HepG2 (cell line): ENCODE measurements around the gene PPM1H. TPM values are rescaled to one million over a fixed set of nuclear protein-coding genes. Genes with fewer than 3 reads are reported as not detected.

Experiments
- ATAC-seq: fragments of 200-7000 bp; cut with Tn5 transposase; 3 replicates; pipeline ENCODE4 v1.9.1; 2020; ENCODE audit warnings: mild to moderate bottlenecking, moderate library complexity
- BruUV-seq: library from RNA; stranded (reverse); fragments of 400-500 nt; replicated peaks from 2 replicates; lab custom pipeline; 2021; lab: Mats Ljungman, UMichigan
- CTCF ChIA-PET: fragments of 300-600 bp; formaldehyde crosslinking; extraction: SDS; loops from one replicate; lab custom pipeline; 2021; ENCODE audit warnings: low total read pairs, inconsistent platforms, low intra/inter-chr PET ratio; lab: Yijun Ruan, JAX
- POLR2A ChIA-PET: fragments of 350-600 bp; sonication (Branson Sonifier 250); formaldehyde crosslinking; loops from one replicate; lab custom pipeline; 2020; ENCODE audit warnings: antibody characterized with exemption, inconsistent platforms; lab: Yijun Ruan, JAX
- DNase-seq: peaks from one replicate; pipeline ENCODE4 v3.0.0-alpha.2; 2015; ENCODE audit warnings: low spot score
- FAIRE-seq: peaks from 3 replicates; lab custom pipeline; 2011; peaks lifted over from hg19 to GRCh38; lab: Jason Lieb, UNC
- H2AFZ ChIP-seq: one replicate; pipeline ENCODE4 v1.6.1; 2011; ENCODE audit warnings: low read length, inconsistent platforms
- H3K27ac ChIP-seq: fragments of 300-600 bp; 3 replicates; pipeline ENCODE4 v1.8.0; 2011; ENCODE audit warnings: mixed run types, mild to moderate bottlenecking, mixed read lengths, low read length, inconsistent platforms; ENCODE audit not compliant: insufficient read depth; ENCODE audit errors: extremely low read length
- H3K27me3 ChIP-seq, 2 experiments: fragments of 200-600 bp in 1 of 2; 2 replicates in 1 of 2; 3 replicates in 1 of 2; pipeline versions ENCODE4 v1.6.0 to v1.8.0; 2011; ENCODE audit warnings: low read length in 2 of 2, mild to moderate bottlenecking in 2 of 2, moderate library complexity in 2 of 2, inconsistent platforms in 1 of 2; ENCODE audit not compliant: insufficient read depth in 2 of 2, control insufficient read depth in 1 of 2
- H3K36me3 ChIP-seq, 2 experiments: fragments of 200-600 bp in 1 of 2; replicated peaks in 1 of 2; 2 replicates in 1 of 2; 3 replicates in 1 of 2; pipeline versions ENCODE4 v1.5.1 to v1.8.0; 2011; ENCODE audit warnings: low read length in 2 of 2, inconsistent platforms in 1 of 2; ENCODE audit not compliant: insufficient read depth in 2 of 2, control insufficient read depth in 1 of 2
- H3K4me1 ChIP-seq: 2 replicates; pipeline ENCODE4 v1.5.1; 2012; ENCODE audit warnings: low read length, inconsistent platforms; ENCODE audit not compliant: insufficient read depth
- H3K4me2 ChIP-seq: 2 replicates; pipeline ENCODE4 v1.6.0; 2011; ENCODE audit warnings: low read depth, low read length, inconsistent platforms
- H3K4me3 ChIP-seq, 3 experiments: fragments of 200-600 bp in 1 of 3; sonication (generic), shearing (Covaris generic) in 1 of 3; replicated peaks in 1 of 3; 2 replicates each; pipeline ENCODE4 v1.5.1; 2011 to 2016; ENCODE audit warnings: low read length in 3 of 3, inconsistent platforms in 2 of 3, low read depth in 2 of 3, mild to moderate bottlenecking in 2 of 3, control low read depth in 1 of 3, mixed read lengths in 1 of 3; ENCODE audit not compliant: insufficient read depth in 1 of 3
- H3K79me2 ChIP-seq: one replicate; pipeline ENCODE4 v1.6.1; 2011; ENCODE audit warnings: low read length, inconsistent platforms; ENCODE audit not compliant: insufficient read depth
- H3K9ac ChIP-seq: 2 replicates; pipeline ENCODE4 v1.6.0; 2011; ENCODE audit warnings: mild to moderate bottlenecking, low read depth, low read length, inconsistent platforms; ENCODE audit not compliant: insufficient read depth
- H3K9me3 ChIP-seq: 2 replicates; pipeline ENCODE4 v1.5.1; 2012; ENCODE audit warnings: mild to moderate bottlenecking, low read length
- H4K20me1 ChIP-seq: 2 replicates; pipeline ENCODE4 v1.6.0; 2011; ENCODE audit warnings: inconsistent platforms, mild to moderate bottlenecking, low read length, moderate library complexity; ENCODE audit not compliant: insufficient read depth
- AGO1 ChIP-seq: fragments of 200-400 bp; formaldehyde crosslinking; IDR thresholded peaks from 2 replicates; pipeline ENCODE4 v1.6.1; 2017; ENCODE audit warnings: mild to moderate bottlenecking, low read depth, low read length, moderate library complexity; ENCODE audit not compliant: poor library complexity, severe bottlenecking
- ARID2 ChIP-seq: sonication (generic); formaldehyde crosslinking; IDR thresholded peaks from 2 replicates; pipeline ENCODE4 v1.8.1; 2022; ENCODE audit warnings: mild to moderate bottlenecking, missing genetic modification reagents, borderline replicate concordance
- ARNT2 ChIP-seq: sonication (generic); formaldehyde crosslinking; IDR thresholded peaks from 2 replicates; pipeline ENCODE4 v1.8.0; 2022; ENCODE audit warnings: mild to moderate bottlenecking, low read depth, missing genetic modification reagents, moderate library complexity
- FOXA1 ChIP-seq, 2 experiments: fragments of 450-650 bp in 1 of 2; sonication (generic) in 1 of 2; formaldehyde crosslinking in 1 of 2; IDR thresholded peaks; 2 replicates each; pipeline versions ENCODE4 v1.4.0 to v1.6.1; 2016 to 2020; ENCODE audit warnings: missing genetic modification reagents in 1 of 2
- FOXK2 ChIP-seq: fragments of 450-650 bp; IDR thresholded peaks from 2 replicates; pipeline ENCODE4 v1.6.1; 2016
- GATAD1 ChIP-seq: IDR thresholded peaks from 2 replicates; pipeline ENCODE4 v1.6.1; 2016; ENCODE audit warnings: missing genetic modification reagents, missing compliant biosample characterization
- GTF3A ChIP-seq: sonication (generic); formaldehyde crosslinking; conservative IDR thresholded peaks from 2 replicates; pipeline ENCODE4 v1.4.0; 2020; ENCODE audit warnings: mild to moderate bottlenecking, missing genetic modification reagents
- POGZ ChIP-seq: sonication (generic); formaldehyde crosslinking; IDR thresholded peaks from 2 replicates; pipeline ENCODE4 v1.4.0; 2020; ENCODE audit warnings: mild to moderate bottlenecking, missing genetic modification reagents
- RBM39 ChIP-seq: fragments of 200-400 bp; formaldehyde crosslinking; IDR thresholded peaks from one replicate; pipeline ENCODE4 v1.6.1; 2018; ENCODE audit warnings: antibody characterized with exemption, mild to moderate bottlenecking, low read depth, low read length; ENCODE audit not compliant: poor library complexity, severe bottlenecking
- TEAD3 ChIP-seq: optimal IDR thresholded peaks from 2 replicates; pipeline ENCODE3; 2016; ENCODE audit warnings: borderline replicate concordance
- ZC3H13 ChIP-seq: sonication (generic); formaldehyde crosslinking; IDR thresholded peaks from 2 replicates; pipeline ENCODE4 v1.8.1; 2023; ENCODE audit warnings: mild to moderate bottlenecking, missing genetic modification reagents, moderate library complexity
- ZFP36 ChIP-seq: fragments of 150-350 bp; IDR thresholded peaks from 2 replicates; pipeline ENCODE4 v1.6.1; 2018; ENCODE audit warnings: borderline replicate concordance, low read length, low read depth; ENCODE audit not compliant: partially characterized antibody
- ZNF224 ChIP-seq: sonication (generic); formaldehyde crosslinking; IDR thresholded peaks from 2 replicates; pipeline ENCODE4 v1.5.0; 2020; ENCODE audit warnings: mild to moderate bottlenecking, missing genetic modification reagents
- ZNF557 ChIP-seq: sonication (generic); formaldehyde crosslinking; IDR thresholded peaks from 2 replicates; pipeline ENCODE4 v1.4.0; 2020; ENCODE audit warnings: missing genetic modification reagents
- WGBS: methylation state at CpG from one replicate; pipeline ENCODE4 v1.1.6; 2017; ENCODE audit warnings: low lambda C conversion rate; 5-methylcytosine and 5-hydroxymethylcytosine counted together
- in situ Hi-C: cut with HindIII; loops from 2 replicates; pipeline ENCODE4 v1.10.0; 2017; ENCODE audit warnings: low pct_unique_long_range_greater_than_20kb; ENCODE audit not compliant: extremely low pct_ligation_motif_present
- intact Hi-C: fragments of 100-400 bp; cut with micrococcal nuclease; formaldehyde crosslinking; loops from one replicate; pipeline ENCODE4 v1.10.0; 2022; ENCODE audit not compliant: unreplicated experiment
- polyA plus RNA-seq, 8 experiments: library from polyadenylated mRNA; depleted of rRNA in 3 of 8; stranded (reverse) in 7 of 8; unstranded in 1 of 8; fragments of >200 nt; fragmentation: Illumina TruSeq in 4 of 8; extraction: Trizol in 4 of 8; gene quantifications; 2 replicates each; pipeline versions ENCODE4 v1.2.1 to v1.2.3, GENCODE V29; 2011 to 2016; ENCODE audit warnings: low read depth in 4 of 8, missing spikeins in 1 of 8, mixed read lengths in 1 of 8; ENCODE audit not compliant: insufficient read depth in 1 of 8
- total RNA-seq, 5 experiments: library from RNA; depleted of rRNA; stranded (reverse); fragments of >200 nt; fragmentation: Illumina TruSeq; extraction: Trizol; gene quantifications; 2 replicates each; pipeline ENCODE4 v1.2.3, GENCODE V29; 2016; ENCODE audit warnings: low read depth in 1 of 5
- TF ChIP-seq, protein P1 (sequence below): sonication (generic); formaldehyde crosslinking; conservative IDR thresholded peaks from 2 replicates; pipeline ENCODE4 v1.8.0; 2022; ENCODE audit warnings: mild to moderate bottlenecking, moderate library complexity, missing genetic modification reagents
- TF ChIP-seq, protein P2 (sequence below): sonication (generic); formaldehyde crosslinking; IDR thresholded peaks from 2 replicates; pipeline ENCODE4 v1.5.0; 2020; ENCODE audit warnings: mild to moderate bottlenecking, missing genetic modification reagents

PPM1H gene
- total and polyA plus RNA-seq, 2 of the 13 experiments (the other 11 are each of a cell fraction or from before 2014, with no cell fraction given) = 29.1 to 38.1 TPM

DNA sequence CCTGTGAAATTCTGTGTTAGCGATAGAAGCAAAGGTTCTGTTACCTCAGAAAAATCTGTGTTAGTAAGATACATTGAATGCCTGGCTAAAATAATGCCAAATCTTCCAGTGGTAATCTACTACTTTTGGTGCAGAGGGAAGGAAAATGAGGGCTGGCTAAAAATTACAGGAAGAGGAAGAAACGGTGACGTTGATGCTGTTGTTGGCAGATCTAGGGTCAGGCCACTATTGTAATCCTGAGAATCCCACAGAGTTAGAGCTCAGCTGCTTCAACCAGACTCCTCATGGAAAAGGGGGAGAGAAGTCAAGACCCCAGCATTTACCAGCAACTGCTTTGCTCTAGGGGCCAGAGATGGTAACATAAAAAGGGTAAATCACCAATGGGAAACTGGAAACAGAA is 145.1 kb downstream of the PPM1H start (continued):
- TF ChIP-seq ZFP36 (no peak), POGZ (no peak), ZNF224 (CRISPR knock-in tag) (no peak)
- TF ChIP-seq, protein P1, sequence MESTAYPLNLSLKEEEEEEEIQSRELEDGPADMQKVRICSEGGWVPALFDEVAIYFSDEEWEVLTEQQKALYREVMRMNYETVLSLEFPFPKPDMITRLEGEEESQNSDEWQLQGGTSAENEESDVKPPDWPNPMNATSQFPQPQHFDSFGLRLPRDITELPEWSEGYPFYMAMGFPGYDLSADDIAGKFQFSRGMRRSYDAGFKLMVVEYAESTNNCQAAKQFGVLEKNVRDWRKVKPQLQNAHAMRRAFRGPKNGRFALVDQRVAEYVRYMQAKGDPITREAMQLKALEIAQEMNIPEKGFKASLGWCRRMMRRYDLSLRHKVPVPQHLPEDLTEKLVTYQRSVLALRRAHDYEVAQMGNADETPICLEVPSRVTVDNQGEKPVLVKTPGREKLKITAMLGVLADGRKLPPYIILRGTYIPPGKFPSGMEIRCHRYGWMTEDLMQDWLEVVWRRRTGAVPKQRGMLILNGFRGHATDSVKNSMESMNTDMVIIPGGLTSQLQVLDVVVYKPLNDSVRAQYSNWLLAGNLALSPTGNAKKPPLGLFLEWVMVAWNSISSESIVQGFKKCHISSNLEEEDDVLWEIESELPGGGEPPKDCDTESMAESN = no peak

DNA sequence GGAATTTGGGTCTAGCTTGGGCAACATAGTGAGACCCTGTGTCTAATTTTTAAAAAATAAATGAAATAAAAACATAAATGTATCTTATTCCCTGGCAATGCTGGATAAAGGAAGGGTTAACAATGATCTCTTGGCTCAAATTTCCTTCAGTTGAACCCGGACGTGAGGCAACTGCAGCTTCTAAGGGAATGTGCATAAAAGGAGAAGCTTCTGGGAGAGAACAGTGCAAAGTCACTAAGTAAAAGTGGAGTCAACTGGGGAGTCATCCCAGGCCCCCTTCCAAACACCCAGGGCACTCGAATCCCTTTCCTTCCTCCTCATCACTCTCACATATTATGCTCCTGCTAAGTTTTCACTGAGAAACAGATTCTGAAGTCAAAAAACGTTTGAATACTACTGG is 147.3 kb downstream of the PPM1H start:
- H3K79me2 ChIP-seq = no peaks in the 10 kb centered on the region
- no TSS peak for BruUV-seq
- 0 out of 2 replicates have a peak, but pooled peaks cover 8% of the 10 kb centered on the region for H3K4me1 ChIP-seq
- CTCF ChIA-PET = no interaction called here
- FAIRE-seq (no peak), DNase-seq (no peak), ATAC-seq (no peak)
- H3K4me2 ChIP-seq = no peak overlapping the region
- no peaks in the 10 kb centered on the region for H4K20me1 ChIP-seq
- no peak for TF ChIP-seq AGO1
- TF ChIP-seq ARNT2 (CRISPR knock-in tag) = no peak
- no peak for TF ChIP-seq ZNF557 (CRISPR knock-in tag)
- TF ChIP-seq FOXA1 (IDR thresholded peaks at IDR 0.05) = no peak
- no peak for TF ChIP-seq FOXA1 (CRISPR knock-in tag; IDR thresholded peaks at IDR 0.05)
- no peak for TF ChIP-seq ZC3H13 (CRISPR knock-in tag)
- TF ChIP-seq GTF3A (CRISPR knock-in tag) = no peak
- TF ChIP-seq RBM39 = no peak
- TF ChIP-seq GATAD1 (CRISPR knock-in tag) = no peak
- TF ChIP-seq FOXK2 = no peak
- TF ChIP-seq TEAD3 (CRISPR knock-in tag) = no peak
- TF ChIP-seq, protein P2, sequence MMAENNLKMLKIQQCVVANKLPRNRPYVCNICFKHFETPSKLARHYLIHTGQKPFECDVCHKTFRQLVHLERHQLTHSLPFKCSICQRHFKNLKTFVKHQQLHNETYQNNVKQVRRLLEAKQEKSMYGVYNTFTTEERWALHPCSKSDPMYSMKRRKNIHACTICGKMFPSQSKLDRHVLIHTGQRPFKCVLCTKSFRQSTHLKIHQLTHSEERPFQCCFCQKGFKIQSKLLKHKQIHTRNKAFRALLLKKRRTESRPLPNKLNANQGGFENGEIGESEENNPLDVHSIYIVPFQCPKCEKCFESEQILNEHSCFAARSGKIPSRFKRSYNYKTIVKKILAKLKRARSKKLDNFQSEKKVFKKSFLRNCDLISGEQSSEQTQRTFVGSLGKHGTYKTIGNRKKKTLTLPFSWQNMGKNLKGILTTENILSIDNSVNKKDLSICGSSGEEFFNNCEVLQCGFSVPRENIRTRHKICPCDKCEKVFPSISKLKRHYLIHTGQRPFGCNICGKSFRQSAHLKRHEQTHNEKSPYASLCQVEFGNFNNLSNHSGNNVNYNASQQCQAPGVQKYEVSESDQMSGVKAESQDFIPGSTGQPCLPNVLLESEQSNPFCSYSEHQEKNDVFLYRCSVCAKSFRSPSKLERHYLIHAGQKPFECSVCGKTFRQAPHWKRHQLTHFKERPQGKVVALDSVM = no peak
- TF ChIP-seq ARID2 (CRISPR knock-in tag) = no peak
- intact Hi-C loops = no loop called here
- POLR2A ChIA-PET = no interaction called here
- H3K9me3 ChIP-seq = no peaks in the 10 kb centered on the region
- peaks cover 10 to 60% of the 10 kb centered on the region in 2 experiments for H3K36me3 ChIP-seq
- no peaks in the 10 kb centered on the region for H3K27me3 ChIP-seq
- no peak overlapping the region for H3K4me3 ChIP-seq
- H3K27ac ChIP-seq = no peak overlapping the region
- 77% methylated on average over 4 of the region's 4 CpGs for WGBS
- no peak overlapping the region for H3K9ac ChIP-seq
- H2AFZ ChIP-seq = no peak overlapping the region
- in situ Hi-C loops = no loop called here
